DMS53 treated with DMSO at 0.1 percent for 48 hours (cell line): ENCODE results near the gene ALKBH5.

Source experiments
- DNase-seq: peaks from one replicate; lab custom pipeline; 2025; ENCODE audit not compliant: unreplicated experiment; lab: John Stamatoyannopoulos, UW

Gene ALKBH5

GRCh38 chr17:18257982-18258355, 74.3 kb downstream of the ALKBH5 start:
- peak; percentile 26 for DNase-seq

DNA sequence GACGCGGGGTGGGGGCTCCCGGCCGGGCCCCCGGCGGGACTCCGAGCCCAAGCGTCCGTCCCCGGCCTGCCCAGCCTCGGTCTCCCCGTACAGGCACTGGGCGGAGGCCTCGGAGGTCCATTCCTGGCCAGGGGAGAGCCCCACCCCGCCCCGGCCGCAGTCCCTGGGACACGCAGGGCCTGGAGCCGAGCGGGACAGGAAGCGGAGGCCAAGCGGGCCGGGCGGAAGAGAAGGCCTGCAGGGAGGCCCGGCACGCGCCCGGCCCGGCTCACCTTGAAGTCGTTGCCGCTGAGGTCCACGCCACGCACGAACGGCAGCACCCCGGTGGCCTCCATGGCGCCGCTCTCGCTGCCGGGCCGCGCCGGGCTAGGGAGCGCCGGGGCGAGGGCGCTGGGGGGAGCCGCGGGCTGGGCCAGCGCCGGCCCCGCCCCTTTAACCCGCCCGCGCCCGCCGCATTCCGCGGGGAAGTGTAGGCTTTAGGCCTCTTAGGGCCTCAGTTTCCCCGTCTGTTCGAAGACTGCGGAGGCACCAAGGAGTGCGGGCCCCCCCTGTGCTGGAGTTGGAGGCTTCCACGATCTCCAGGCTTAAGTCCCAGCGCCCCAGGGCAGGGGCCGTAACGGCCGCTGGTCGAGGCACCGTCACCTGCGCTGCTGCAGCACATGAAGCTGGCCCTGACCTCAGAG, 74.9 kb downstream of the ALKBH5 start, which contains the start of gene FLII:
Gene FLII (minus strand): TSS at position 383 of the 683 bp plus-strand sequence. CDS start 48 bp downstream, at position 335.
- peak; percentile 29 for DNase-seq
